GM12891 (cell line): ENCODE data around the gene ERICH6B.

ENCODE experiments used
- POLR2A ChIP-seq: IDR thresholded peaks from 2 replicates; pipeline ENCODE4 v1.6.1; 2011; ENCODE audit warnings: low read depth, low read length, control low read depth
- POLR2AphosphoS5 ChIP-seq: IDR thresholded peaks from 2 replicates; pipeline ENCODE4 v1.6.1; 2011; ENCODE audit warnings: low read depth, low read length, control low read depth

- TF ChIP-seq POLR2A (no peak), POLR2AphosphoS5 (no peak)
Observed at GRCh38 chr13:45522571-45522970, 93.0 kb downstream of the ERICH6B start.
